HEK293 (cell line): ENCODE measurements around the gene PRMT7.

Experiments
- CTCF ChIP-seq: fragments of 450-650 bp; formaldehyde crosslinking; IDR thresholded peaks from 2 replicates; pipeline ENCODE4 v1.5.1; 2016; ENCODE audit warnings: missing biosample characterization, missing genetic modification characterization
- GLI4 ChIP-seq: fragments of 450-650 bp; formaldehyde crosslinking; IDR thresholded peaks from 2 replicates; pipeline ENCODE4 v1.5.1; 2016; ENCODE audit warnings: missing biosample characterization, missing genetic modification characterization
- KLF9 ChIP-seq: fragments of 450-650 bp; formaldehyde crosslinking; IDR thresholded peaks from 2 replicates; pipeline ENCODE4 v1.5.1; 2016; ENCODE audit warnings: missing biosample characterization, missing genetic modification characterization, low read depth
- YY1 ChIP-seq: fragments of 450-650 bp; formaldehyde crosslinking; IDR thresholded peaks from 2 replicates; pipeline ENCODE4 v1.5.1; 2018; ENCODE audit warnings: missing biosample characterization, missing genetic modification characterization
- ZBTB10 ChIP-seq: fragments of 450-650 bp; formaldehyde crosslinking; IDR thresholded peaks from 2 replicates; pipeline ENCODE4 v1.5.1; 2016; ENCODE audit warnings: missing biosample characterization, missing genetic modification characterization
- ZBTB8A ChIP-seq: fragments of 450-650 bp; formaldehyde crosslinking; IDR thresholded peaks from 2 replicates; pipeline ENCODE4 v1.5.1; 2016; ENCODE audit warnings: missing biosample characterization, missing genetic modification characterization
- ZNF2 ChIP-seq: fragments of 450-650 bp; formaldehyde crosslinking; IDR thresholded peaks from 2 replicates; pipeline ENCODE4 v1.5.1; 2016; ENCODE audit warnings: missing biosample characterization, missing genetic modification characterization
- ZNF24 ChIP-seq: fragments of 450-650 bp; formaldehyde crosslinking; IDR thresholded peaks from 2 replicates; pipeline ENCODE4 v1.5.1; 2016; ENCODE audit warnings: missing biosample characterization, missing genetic modification characterization
- ZNF274 ChIP-seq, 2 experiments: fragments of 200-500 bp in 1 of 2; fragments of 450-650 bp in 1 of 2; sonication (Bioruptor generic) in 1 of 2; formaldehyde crosslinking in 1 of 2; IDR thresholded peaks; 2 replicates each; pipeline versions ENCODE4 v1.5.1 to v1.6.1; 2014 to 2016; ENCODE audit warnings: borderline replicate concordance in 1 of 2, inconsistent platforms in 1 of 2, low read length in 1 of 2, missing biosample characterization in 1 of 2, missing genetic modification characterization in 1 of 2
- ZNF302 ChIP-seq: fragments of 450-650 bp; formaldehyde crosslinking; IDR thresholded peaks from 2 replicates; pipeline ENCODE4 v1.5.1; 2016; ENCODE audit warnings: missing biosample characterization, missing genetic modification characterization, low read depth
- ZNF311 ChIP-seq: fragments of 450-650 bp; formaldehyde crosslinking; IDR thresholded peaks from 2 replicates; pipeline ENCODE4 v1.5.1; 2017; ENCODE audit warnings: missing biosample characterization, missing genetic modification characterization, borderline replicate concordance

- no peak for TF ChIP-seq ZNF24 (tag by site-specific recombination)
- TF ChIP-seq GLI4 (tag by site-specific recombination) = no peak
- no peak for TF ChIP-seq ZNF274 (IDR thresholded peaks at IDR 0.05; ENCODE audit: low read length)
- no peak for TF ChIP-seq ZNF274 (tag by site-specific recombination; IDR thresholded peaks at IDR 0.05; ENCODE audit: borderline replicate concordance)
- no peak for TF ChIP-seq CTCF (tag by site-specific recombination)
- TF ChIP-seq YY1 (tag by site-specific recombination) = no peak
- TF ChIP-seq KLF9 = no peak
- TF ChIP-seq ZBTB10 = no peak
- no peak for TF ChIP-seq ZBTB8A (tag by site-specific recombination)
- no peak for TF ChIP-seq ZNF2 (tag by site-specific recombination)
- no peak for TF ChIP-seq ZNF311 (tag by site-specific recombination)
- TF ChIP-seq ZNF302 (tag by site-specific recombination) = no peak
Observed at GRCh38 chr16:68361485-68361884, 50.7 kb downstream of the PRMT7 start.
